B cell (primary cell): ENCODE data around the gene SLIT3. TPM values are rescaled to one million over a fixed set of nuclear protein-coding genes. Genes with fewer than 3 reads are reported as not detected.

Experiments
- ATAC-seq: fragments of 200-7000 bp; cut with Tn5 transposase; one replicate; pipeline ENCODE4 v1.10.0; 2021; ENCODE audit warnings: low read depth, mild to moderate bottlenecking, moderate number of reproducible peaks, moderate library complexity
- CTCF ChIA-PET: fragments of 350-600 bp; sonication (Branson Sonifier 250); formaldehyde crosslinking; loops from one replicate; lab custom pipeline; 2021; ENCODE audit warnings: antibody characterized with exemption, inconsistent platforms; lab: Charles Lee
- POLR2A ChIA-PET: fragments of 350-600 bp; sonication (Branson Sonifier 250); formaldehyde crosslinking; loops from one replicate; lab custom pipeline; 2021; ENCODE audit warnings: antibody characterized with exemption; lab: Charles Lee
- DNase-seq: peaks from one replicate; pipeline ENCODE4 v3.0.0; 2013
- H2AFZ ChIP-seq: 2 replicates; pipeline ENCODE4 v1.6.1; 2012; ENCODE audit warnings: mild to moderate bottlenecking, low read depth, low read length; ENCODE audit not compliant: insufficient read depth, poor library complexity, severe bottlenecking
- H3K27ac ChIP-seq, 2 donors: 1 replicate in 1 of 2; 2 replicates in 1 of 2; pipeline ENCODE4 v1.5.1; 2012 to 2013; ENCODE audit warnings: low read length in 2 of 2, mild to moderate bottlenecking in 2 of 2, moderate library complexity in 1 of 2
- H3K27me3 ChIP-seq, 4 experiments: fragments of 200-600 bp in 1 of 4; sonication (generic) in 1 of 4; replicated peaks in 1 of 4; 1 replicate in 2 of 4; 2 replicates in 2 of 4; pipeline versions ENCODE4 v1.6.1 to v1.7.0; 2013 to 2016; ENCODE audit warnings: low read length in 3 of 4, mild to moderate bottlenecking in 2 of 4, mixed read lengths in 1 of 4, moderate library complexity in 1 of 4; ENCODE audit not compliant: insufficient read depth in 4 of 4, control insufficient read depth in 3 of 4; ENCODE audit errors: control extremely low read depth in 1 of 4
- H3K36me3 ChIP-seq, 2 experiments: replicated peaks in 1 of 2; 1 replicate in 1 of 2; 2 replicates in 1 of 2; pipeline versions ENCODE4 v1.6.1 to v1.7.1; 2013; ENCODE audit warnings: low read length in 1 of 2; ENCODE audit not compliant: insufficient read depth in 2 of 2, control insufficient read depth in 1 of 2; ENCODE audit errors: control extremely low read depth in 1 of 2, extremely low read depth in 1 of 2
- H3K4me1 ChIP-seq, 2 donors: fragments of 200-600 bp in 1 of 2; sonication (generic) in 1 of 2; 1 replicate in 1 of 2; 2 replicates in 1 of 2; pipeline versions ENCODE4 v1.5.1 to v1.6.1; 2013 to 2017; ENCODE audit warnings: low read length in 2 of 2; ENCODE audit not compliant: control insufficient read depth in 2 of 2, insufficient read depth in 2 of 2
- H3K4me2 ChIP-seq: replicated peaks from 2 replicates; pipeline ENCODE3; 2012; ENCODE audit warnings: mild to moderate bottlenecking, low read depth, low read length; ENCODE audit not compliant: poor library complexity, severe bottlenecking
- H3K4me3 ChIP-seq, 5 experiments: fragments of 200-600 bp in 1 of 5; sonication (generic) in 1 of 5; 1 replicate in 3 of 5; 2 replicates in 2 of 5; pipeline versions ENCODE4 v1.5.1 to v1.7.0; 2011 to 2016; ENCODE audit warnings: low read length in 4 of 5, mild to moderate bottlenecking in 4 of 5, low read depth in 2 of 5, control low read depth in 1 of 5, moderate library complexity in 1 of 5; ENCODE audit not compliant: insufficient read depth in 1 of 5; ENCODE audit errors: control extremely low read depth in 1 of 5, extremely low read depth in 1 of 5
- H3K79me2 ChIP-seq: fragments of 200-600 bp; sonication (generic); one replicate; pipeline ENCODE4 v1.6.0; 2016; ENCODE audit warnings: low read length; ENCODE audit not compliant: control insufficient read depth, insufficient read depth
- H3K9ac ChIP-seq: fragments of 200-600 bp; sonication (generic); 2 replicates; pipeline ENCODE4 v1.6.1; 2017; ENCODE audit warnings: mild to moderate bottlenecking, low read length, moderate library complexity
- H3K9me3 ChIP-seq, 3 donors: one replicate each; pipeline versions ENCODE4 v1.6.1 to v1.7.1; 2013; ENCODE audit warnings: low read length in 2 of 3; ENCODE audit not compliant: control insufficient read depth in 2 of 3, insufficient read depth in 1 of 3; ENCODE audit errors: control extremely low read depth in 1 of 3
- H4K20me1 ChIP-seq: 2 replicates; pipeline ENCODE4 v1.6.0; 2012; ENCODE audit warnings: mild to moderate bottlenecking, low read length; ENCODE audit not compliant: insufficient read depth, control insufficient read depth, poor library complexity, severe bottlenecking
- H3K27ac Mint-ChIP-seq: one replicate; pipeline ENCODE4 v1.8.0; 2021; ENCODE audit warnings: mixed read lengths
- H3K27me3 Mint-ChIP-seq: one replicate; pipeline ENCODE4 v1.8.0; 2021; ENCODE audit warnings: mixed read lengths
- H3K4me1 Mint-ChIP-seq: one replicate; pipeline ENCODE4 v1.8.0; 2021; ENCODE audit warnings: mixed read lengths
- H3K4me3 Mint-ChIP-seq: one replicate; pipeline ENCODE4 v1.8.0; 2021; ENCODE audit warnings: mixed read lengths
- H3K9me3 Mint-ChIP-seq: one replicate; pipeline ENCODE4 v1.8.0; 2022; ENCODE audit warnings: mixed read lengths; ENCODE audit not compliant: insufficient read depth
- CTCF ChIP-seq: fragments of 200-600 bp; IDR thresholded peaks from one replicate; pipeline ENCODE4 v1.8.0; 2022; ENCODE audit warnings: antibody characterized with exemption, mild to moderate bottlenecking
- EZH2 ChIP-seq: IDR thresholded peaks from 2 replicates; pipeline ENCODE4 v1.6.1; 2012; ENCODE audit warnings: borderline replicate concordance, low read depth, mild to moderate bottlenecking, moderate library complexity, low read length; ENCODE audit not compliant: insufficient read depth, poor library complexity, severe bottlenecking
- WGBS: methylation state at CpG from one replicate; pipeline ENCODE4 v1.1.5; 2013; ENCODE audit warnings: missing lambda C conversion rate; ENCODE audit not compliant: insufficient coverage; 5-methylcytosine and 5-hydroxymethylcytosine counted together
- intact Hi-C: fragments of 100-400 bp; cut with micrococcal nuclease; formaldehyde crosslinking; loops from one replicate; pipeline ENCODE4 v1.10.0; 2022
- polyA plus RNA-seq: library from polyadenylated mRNA; depleted of rRNA; stranded (reverse); fragments of >200 nt; gene quantifications from 2 replicates; pipeline ENCODE4 v1.2.3, GENCODE V29; 2012
- total RNA-seq, 2 donors: library from RNA; stranded (reverse); fragments of 120-200 nt in 1 of 2; gene quantifications; 1 replicate in 1 of 2; 2 replicates in 1 of 2; pipeline versions ENCODE4 v1.2.3 to v1.2.4, GENCODE V29; 2013 to 2022

SLIT3 gene
- total and polyA plus RNA-seq, 2 donors (not counting 1 experiment from before 2014, with no cell fraction given): not detected

DNA sequence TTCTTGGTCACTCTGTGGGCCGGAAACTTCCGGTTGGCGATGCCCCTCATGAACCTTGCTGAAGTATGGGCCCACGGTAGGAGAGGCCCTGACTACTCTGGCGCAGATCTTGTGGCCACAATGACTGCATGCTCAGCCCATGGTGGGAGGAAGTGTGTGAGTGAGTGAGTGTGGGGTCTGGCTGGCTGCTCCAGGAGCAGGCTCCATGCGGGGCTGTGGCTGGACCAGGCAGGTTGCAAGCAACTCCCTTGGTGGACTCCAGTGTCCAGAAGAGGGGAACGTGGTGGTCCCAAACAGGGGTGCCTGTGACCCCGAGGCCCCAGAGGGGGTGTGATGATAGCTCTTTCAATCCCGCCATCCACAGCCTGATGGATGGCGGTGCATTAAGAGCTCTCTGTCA lies 686.3 kb downstream of the SLIT3 start:
- intact Hi-C loops: no loop called here
- no peak for DNase-seq
- no peaks in the 10 kb centered on the region for H3K27me3 ChIP-seq

GRCh38 chr5:168613996-168614395 lies 686.9 kb downstream of the SLIT3 start:
- CTCF ChIA-PET: no interaction called here
- Histone ChIP-seq H4K20me1 (no peaks in the 10 kb centered on the region), H3K79me2 (no peaks in the 10 kb centered on the region), H3K36me3 (no peaks in the 10 kb centered on the region), H3K4me2 (no peak overlapping the region), H3K4me3 (no peak overlapping the region), H3K4me1 (no peaks in the 10 kb centered on the region), H3K9me3 (peaks cover 0 to 7% (median 0%) of the 10 kb centered on the region in 3 donors), H3K27ac (no peak overlapping the region), H3K27me3 (no peaks in the 10 kb centered on the region), H3K9ac (no peak overlapping the region), H2AFZ (no peak overlapping the region)
- POLR2A ChIA-PET: no interaction called here
- no peak for TF ChIP-seq EZH2
- no peak for TF ChIP-seq CTCF
- no peak for DNase-seq
- Mint-ChIP-seq H3K27ac (no peak overlapping the region), H3K4me3 (no peak overlapping the region), H3K4me1 (peaks cover 4% of the 10 kb centered on the region), H3K27me3 (peaks cover 3% of the 10 kb centered on the region), H3K9me3 (no peaks in the 10 kb centered on the region)
- ATAC-seq: no peak
- WGBS: 86% methylated on average over 1 of the region's 1 CpG
- intact Hi-C loops: no loop called here

More for the DNA sequence above, 686.3 kb downstream of the SLIT3 start:
- TF ChIP-seq EZH2 (no peak), CTCF (no peak)
- H3K4me3 Mint-ChIP-seq: no peak overlapping the region
- Histone ChIP-seq H4K20me1 (no peaks in the 10 kb centered on the region), H3K4me3 (no peak overlapping the region), H3K4me2 (no peak overlapping the region), H3K4me1 (no peaks in the 10 kb centered on the region), H2AFZ (no peak overlapping the region), H3K9me3 (peaks cover 0 to 7% (median 0%) of the 10 kb centered on the region in 3 donors), H3K79me2 (no peaks in the 10 kb centered on the region), H3K27ac (no peak overlapping the region), H3K36me3 (no peaks in the 10 kb centered on the region), H3K9ac (no peak overlapping the region)
- no peaks in the 10 kb centered on the region for H3K9me3 Mint-ChIP-seq
- H3K27me3 Mint-ChIP-seq: peaks cover 3% of the 10 kb centered on the region
- POLR2A ChIA-PET: no interaction called here
- ATAC-seq: no peak
- 97% methylated on average over 7 of the region's 10 CpGs for WGBS
- CTCF ChIA-PET: no interaction called here
- peaks cover 4% of the 10 kb centered on the region for H3K4me1 Mint-ChIP-seq
- H3K27ac Mint-ChIP-seq: no peak overlapping the region
